Vagina (tissue), 2 donors: ENCODE measurements around the gene TBC1D24. TPM values are rescaled to one million over a fixed set of nuclear protein-coding genes. Genes with fewer than 3 reads are reported as not detected.

ENCODE experiments used
- DNase-seq, 2 donors: peaks; one replicate each; pipeline ENCODE4 v3.0.0-alpha.2; 2017; ENCODE audit errors: extremely low spot score in 2 of 2
- H3K27ac ChIP-seq: fragments of 200-600 bp; sonication (generic); one replicate; pipeline ENCODE4 v1.5.1; 2019
- H3K27me3 ChIP-seq: fragments of 200-600 bp; sonication (generic); one replicate; pipeline ENCODE4 v1.5.1; 2019
- H3K36me3 ChIP-seq, 2 donors: fragments of 200-600 bp; sonication (generic); one replicate each; pipeline ENCODE4 v1.5.1; 2017 to 2019
- H3K4me1 ChIP-seq: fragments of 200-600 bp; sonication (generic); one replicate; pipeline ENCODE4 v1.5.1; 2019
- H3K4me3 ChIP-seq, 2 donors: fragments of 200-600 bp; sonication (generic); 1 replicate in 1 of 2; 2 replicates in 1 of 2; pipeline ENCODE4 v1.5.1; 2016 to 2019
- H3K9me3 ChIP-seq: fragments of 200-600 bp; sonication (generic); one replicate; pipeline ENCODE4 v1.5.1; 2019
- POLR2A ChIP-seq, 2 donors: fragments of 450-650 bp; IDR thresholded peaks; one replicate each; pipeline ENCODE4 v1.6.1; 2017; ENCODE audit warnings: antibody characterized with exemption in 2 of 2, mild to moderate bottlenecking in 2 of 2, moderate library complexity in 2 of 2
- POLR2AphosphoS5 ChIP-seq, 2 donors: sonication (generic); formaldehyde crosslinking; IDR thresholded peaks; one replicate each; pipeline ENCODE4 v1.9.0; 2017; ENCODE audit warnings: antibody characterized with exemption in 2 of 2, mild to moderate bottlenecking in 2 of 2, low read depth in 1 of 2; ENCODE audit not compliant: insufficient read depth in 1 of 2
- intact Hi-C: fragments of 100-400 bp; cut with DNase I; formaldehyde crosslinking; loops from one replicate; pipeline ENCODE4 v1.15.1; 2023
- total RNA-seq: library from RNA; depleted of rRNA; stranded (reverse); fragments of >200 nt; gene quantifications from one replicate; pipeline ENCODE4 v1.2.3, GENCODE V29; 2016
- TF ChIP-seq, protein P1 (sequence below), 3 experiments: fragments of 450-650 bp in 2 of 3; fragments of 200-600 bp in 1 of 3; sonication (generic) in 1 of 3; IDR thresholded peaks; one replicate each; pipeline ENCODE4 v1.5.1; 2017 to 2019; ENCODE audit warnings: antibody characterized with exemption in 3 of 3, mild to moderate bottlenecking in 2 of 3, moderate library complexity in 2 of 3

The TBC1D24 gene
- total RNA-seq, 1 donor from 2014 or later: 9.6 TPM

DNA sequence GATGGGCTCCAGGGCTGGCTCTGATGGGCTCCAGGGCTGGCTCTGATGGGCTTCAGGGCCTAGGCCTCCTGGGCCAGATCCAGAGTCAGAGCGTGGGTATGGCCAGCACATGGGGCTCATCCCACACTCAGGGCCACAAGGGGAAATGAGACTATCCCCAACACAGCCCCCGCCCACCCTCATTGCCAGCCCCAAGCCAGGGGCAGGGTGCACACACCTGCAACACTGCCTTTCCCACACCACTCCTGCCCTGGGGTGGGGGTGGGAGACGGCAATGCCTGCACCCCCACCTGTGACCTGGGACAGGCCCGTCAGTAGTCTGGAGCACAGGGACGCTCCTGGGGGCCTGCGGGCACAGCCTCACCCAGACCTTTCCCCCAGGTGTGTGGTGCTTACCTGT, 24.5 kb downstream of the TBC1D24 start:
- no peaks in the 10 kb centered on the region for H3K9me3 ChIP-seq
- H3K27me3 ChIP-seq: no peaks in the 10 kb centered on the region
- peaks cover 62% of the 10 kb centered on the region for H3K4me1 ChIP-seq
- H3K27ac ChIP-seq: no peak overlapping the region
- TF ChIP-seq, protein P1, sequence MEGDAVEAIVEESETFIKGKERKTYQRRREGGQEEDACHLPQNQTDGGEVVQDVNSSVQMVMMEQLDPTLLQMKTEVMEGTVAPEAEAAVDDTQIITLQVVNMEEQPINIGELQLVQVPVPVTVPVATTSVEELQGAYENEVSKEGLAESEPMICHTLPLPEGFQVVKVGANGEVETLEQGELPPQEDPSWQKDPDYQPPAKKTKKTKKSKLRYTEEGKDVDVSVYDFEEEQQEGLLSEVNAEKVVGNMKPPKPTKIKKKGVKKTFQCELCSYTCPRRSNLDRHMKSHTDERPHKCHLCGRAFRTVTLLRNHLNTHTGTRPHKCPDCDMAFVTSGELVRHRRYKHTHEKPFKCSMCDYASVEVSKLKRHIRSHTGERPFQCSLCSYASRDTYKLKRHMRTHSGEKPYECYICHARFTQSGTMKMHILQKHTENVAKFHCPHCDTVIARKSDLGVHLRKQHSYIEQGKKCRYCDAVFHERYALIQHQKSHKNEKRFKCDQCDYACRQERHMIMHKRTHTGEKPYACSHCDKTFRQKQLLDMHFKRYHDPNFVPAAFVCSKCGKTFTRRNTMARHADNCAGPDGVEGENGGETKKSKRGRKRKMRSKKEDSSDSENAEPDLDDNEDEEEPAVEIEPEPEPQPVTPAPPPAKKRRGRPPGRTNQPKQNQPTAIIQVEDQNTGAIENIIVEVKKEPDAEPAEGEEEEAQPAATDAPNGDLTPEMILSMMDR (IDR thresholded peaks at IDR 0.05): no peak
- TF ChIP-seq POLR2AphosphoS5 (IDR thresholded peaks at IDR 0.05; ENCODE audit: insufficient read depth in 1 of 2, low read depth in 1 of 2) (no peak), POLR2A (IDR thresholded peaks at IDR 0.05) (no peak)
- DNase-seq: no peak
- intact Hi-C loops: no loop called here
- H3K36me3 ChIP-seq: peaks cover 0 to 10% of the 10 kb centered on the region in 2 donors
- no peak overlapping the region for H3K4me3 ChIP-seq

DNA sequence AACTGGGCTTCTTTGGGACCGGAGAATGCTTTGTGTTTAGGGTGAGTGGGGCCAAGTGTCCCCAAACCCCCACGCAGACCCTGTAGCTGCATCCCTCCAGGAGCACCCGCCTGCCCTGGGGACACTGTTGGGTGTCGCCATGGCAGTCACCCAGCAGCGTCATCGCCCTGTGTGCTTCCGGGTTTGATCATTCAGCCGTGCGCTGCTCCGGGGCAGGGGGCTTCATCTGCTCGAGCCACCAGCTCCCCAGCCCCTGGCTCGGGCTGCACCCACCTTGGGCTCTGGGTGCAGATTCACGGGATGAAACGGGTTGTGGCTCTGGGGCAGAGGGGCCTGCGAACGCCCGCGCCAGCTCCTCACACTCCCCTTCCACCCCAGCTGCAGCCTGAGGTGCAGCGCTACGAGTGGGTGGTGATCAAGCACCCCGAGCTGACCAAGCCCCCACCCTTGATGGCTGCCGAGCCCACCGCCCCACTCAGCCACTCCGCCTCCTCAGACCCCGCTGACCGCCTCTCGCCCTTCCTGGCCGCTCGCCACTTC, 25.0 kb downstream of the TBC1D24 start:
- intact Hi-C loops: loop anchor here (5.0 kb wide), 1 partner anchor 73 kb away; the partner anchor contains the start of gene CCNF
- DNase-seq: no peak
- Histone ChIP-seq H3K9me3 (no peaks in the 10 kb centered on the region), H3K4me3 (no peak overlapping the region), H3K36me3 (peaks cover 0 to 10% of the 10 kb centered on the region in 2 donors), H3K27me3 (no peaks in the 10 kb centered on the region), H3K27ac (no peak overlapping the region), H3K4me1 (peaks cover 62% of the 10 kb centered on the region)
- TF ChIP-seq, protein P1 (IDR thresholded peaks at IDR 0.05): no peak
- no peak for TF ChIP-seq POLR2AphosphoS5 (IDR thresholded peaks at IDR 0.05; ENCODE audit: insufficient read depth in 1 of 2, low read depth in 1 of 2)
- TF ChIP-seq POLR2A (IDR thresholded peaks at IDR 0.05): no peak

DNA sequence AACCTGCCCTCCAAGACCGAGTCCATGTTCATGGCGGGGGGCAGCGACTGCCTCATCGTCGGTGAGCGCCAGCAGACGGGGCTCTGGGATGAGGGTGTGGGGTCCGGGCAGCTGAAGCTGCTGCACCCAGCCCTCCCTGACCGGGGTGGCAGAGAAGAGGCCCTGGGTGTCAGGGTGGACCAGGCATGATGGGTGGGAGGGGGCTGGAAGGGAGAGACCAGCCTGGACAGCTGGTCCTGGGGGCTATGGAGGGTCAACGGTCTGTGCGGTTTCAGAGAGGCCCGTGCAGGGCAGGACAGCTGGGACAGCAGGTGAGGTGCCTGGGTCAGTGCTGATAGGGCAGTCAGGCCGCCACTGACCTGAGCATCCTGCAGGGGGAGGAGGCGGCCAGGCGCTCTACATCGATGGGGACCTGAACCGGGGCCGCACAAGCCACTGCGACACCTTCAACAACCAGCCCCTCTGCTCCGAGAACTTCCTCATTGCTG, 25.5 kb downstream of the TBC1D24 start:
- intact Hi-C loops: loop anchor here (5.0 kb wide), 1 partner anchor 73 kb away; the partner anchor contains the start of gene CCNF
- Histone ChIP-seq H3K9me3 (no peaks in the 10 kb centered on the region), H3K36me3 (peaks cover 0 to 10% of the 10 kb centered on the region in 2 donors), H3K27ac (no peak overlapping the region), H3K4me3 (no peak overlapping the region), H3K4me1 (peaks cover 62% of the 10 kb centered on the region), H3K27me3 (no peaks in the 10 kb centered on the region)
- no peak for DNase-seq
- TF ChIP-seq, protein P1 (IDR thresholded peaks at IDR 0.05): no peak
- no peak for TF ChIP-seq POLR2AphosphoS5 (IDR thresholded peaks at IDR 0.05; ENCODE audit: insufficient read depth in 1 of 2, low read depth in 1 of 2)
- no peak for TF ChIP-seq POLR2A (IDR thresholded peaks at IDR 0.05)

DNA sequence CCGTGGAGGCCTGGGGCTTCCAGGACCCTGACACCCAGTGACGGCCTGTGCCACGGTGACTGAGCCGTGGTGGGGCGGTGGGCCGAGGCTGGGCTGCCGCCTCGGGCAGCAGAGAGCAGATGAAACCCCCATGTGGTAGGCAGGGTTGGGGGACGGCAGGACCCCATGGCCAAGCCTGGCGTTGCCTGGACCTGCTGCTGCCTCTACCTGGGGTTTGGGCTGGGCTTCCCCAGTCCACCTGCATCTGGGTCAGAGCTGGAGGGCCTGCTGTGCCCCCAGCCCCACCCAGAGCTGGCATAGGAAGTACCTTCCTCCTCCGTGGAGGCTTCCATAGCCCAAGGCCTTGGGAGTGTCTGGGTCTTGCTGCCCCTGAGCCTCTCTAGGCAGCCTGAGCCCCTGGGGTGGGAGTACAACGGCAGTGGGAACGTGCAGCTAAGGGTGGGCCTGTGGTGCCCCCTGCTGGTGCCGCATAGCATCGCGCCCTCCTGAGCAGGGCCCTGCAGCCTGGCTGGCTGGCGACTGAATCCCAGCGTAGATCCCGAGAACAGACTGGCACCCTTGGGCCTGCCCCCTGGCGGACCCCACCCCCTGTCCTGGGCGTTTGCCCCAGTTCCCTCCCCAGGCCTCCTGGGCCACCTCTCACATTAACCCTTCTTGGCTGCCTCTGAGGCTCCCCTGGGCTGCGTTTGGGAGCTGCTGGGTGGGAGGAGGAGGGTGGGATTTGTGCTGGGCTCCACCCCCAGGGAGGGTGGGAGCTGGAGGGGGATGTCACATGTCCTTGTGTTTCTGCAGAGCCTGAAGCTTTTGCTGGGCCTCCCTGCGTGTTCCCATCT, 26.2 kb downstream of the TBC1D24 start:
- intact Hi-C loops: loop anchor here (5.0 kb wide), 1 partner anchor 74 kb away; the partner anchor contains the start of gene CCNF
- no peak for DNase-seq
- no peaks in the 10 kb centered on the region for H3K27me3 ChIP-seq
- peak overlapping the region; percentile 74 for H3K27ac ChIP-seq
- TF ChIP-seq POLR2A (IDR thresholded peaks at IDR 0.05) (no peak), POLR2AphosphoS5 (IDR thresholded peaks at IDR 0.05; ENCODE audit: insufficient read depth in 1 of 2, low read depth in 1 of 2) (peak; percentile 36 to 63)
- TF ChIP-seq, protein P1 (IDR thresholded peaks at IDR 0.05): peak; percentile 96 to 98 (median 98)
- peak overlapping the region; percentile 26 to 37 for H3K4me3 ChIP-seq
- no peaks in the 10 kb centered on the region for H3K9me3 ChIP-seq
- peaks cover 62% of the 10 kb centered on the region for H3K4me1 ChIP-seq
- H3K36me3 ChIP-seq: peaks cover 0 to 10% of the 10 kb centered on the region in 2 donors
